BJ (cell line): ENCODE data around the gene SLC25A26. TPM values are rescaled to one million over a fixed set of nuclear protein-coding genes. Genes with fewer than 3 reads are reported as not detected.
A peak's percentile ranks its signal among the peaks of the same experiment; 100 is the strongest.

Experiments used
- CTCF ChIA-PET: fragments of 350-600 bp; formaldehyde crosslinking; extraction: SDS; loops from one replicate; lab custom pipeline; 2021; ENCODE audit warnings: antibody characterized with exemption, inconsistent platforms; lab: Yijun Ruan, JAX
- POLR2A ChIA-PET: fragments of 300-600 bp; sonication (Branson Sonifier 250); formaldehyde crosslinking; extraction: SDS; loops from one replicate; lab custom pipeline; 2021; ENCODE audit warnings: antibody characterized with exemption; lab: Charles Lee
- DNase-seq: peaks from one replicate; pipeline ENCODE4 v3.0.0-alpha.2; 2011; ENCODE audit warnings: low read depth
- H3K27me3 ChIP-seq: 2 replicates; pipeline ENCODE4 v1.6.0; 2011; ENCODE audit warnings: low read length; ENCODE audit not compliant: control insufficient read depth, insufficient read depth
- H3K36me3 ChIP-seq: 2 replicates; pipeline ENCODE4 v1.5.1; 2011; ENCODE audit warnings: low read length; ENCODE audit not compliant: control insufficient read depth, insufficient read depth
- H3K4me3 ChIP-seq: 2 replicates; pipeline ENCODE4 v1.5.1; 2011; ENCODE audit warnings: low read depth, mild to moderate bottlenecking, control low read depth, low read length
- polyA plus RNA-seq: library from polyadenylated mRNA; depleted of rRNA; stranded (reverse); fragments of >200 nt; gene quantifications from 2 replicates; pipeline ENCODE4 v1.2.3, GENCODE V29; 2011
- TF ChIP-seq, protein P1 (sequence below): IDR thresholded peaks from 2 replicates; pipeline ENCODE4 v1.5.1; 2011; ENCODE audit warnings: low read depth, mild to moderate bottlenecking, control low read depth, inconsistent platforms, low read length, moderate library complexity; ENCODE audit not compliant: insufficient read depth

The SLC25A26 gene
- polyA plus RNA-seq, 1 experiment = 29.5 TPM

DNA sequence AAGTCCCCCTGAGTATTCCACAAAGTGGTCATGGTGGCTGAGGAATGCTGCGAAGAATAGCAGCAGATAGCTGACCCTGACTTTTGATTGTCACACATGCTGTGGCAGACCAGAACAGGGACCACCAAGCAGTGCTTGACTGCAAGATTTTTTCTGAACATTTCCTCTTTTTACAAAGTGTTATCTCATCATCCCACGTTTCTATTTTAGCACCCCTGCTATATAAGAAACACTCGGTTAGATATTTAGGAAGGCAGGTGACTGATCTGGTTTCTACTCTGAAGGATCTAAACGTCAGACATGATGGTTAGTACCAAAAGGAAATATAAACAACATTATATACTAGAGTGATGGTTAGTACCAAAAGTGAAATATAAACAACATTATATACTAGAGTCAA is 9.1 kb downstream of the SLC25A26 start:
- TF ChIP-seq, protein P1, sequence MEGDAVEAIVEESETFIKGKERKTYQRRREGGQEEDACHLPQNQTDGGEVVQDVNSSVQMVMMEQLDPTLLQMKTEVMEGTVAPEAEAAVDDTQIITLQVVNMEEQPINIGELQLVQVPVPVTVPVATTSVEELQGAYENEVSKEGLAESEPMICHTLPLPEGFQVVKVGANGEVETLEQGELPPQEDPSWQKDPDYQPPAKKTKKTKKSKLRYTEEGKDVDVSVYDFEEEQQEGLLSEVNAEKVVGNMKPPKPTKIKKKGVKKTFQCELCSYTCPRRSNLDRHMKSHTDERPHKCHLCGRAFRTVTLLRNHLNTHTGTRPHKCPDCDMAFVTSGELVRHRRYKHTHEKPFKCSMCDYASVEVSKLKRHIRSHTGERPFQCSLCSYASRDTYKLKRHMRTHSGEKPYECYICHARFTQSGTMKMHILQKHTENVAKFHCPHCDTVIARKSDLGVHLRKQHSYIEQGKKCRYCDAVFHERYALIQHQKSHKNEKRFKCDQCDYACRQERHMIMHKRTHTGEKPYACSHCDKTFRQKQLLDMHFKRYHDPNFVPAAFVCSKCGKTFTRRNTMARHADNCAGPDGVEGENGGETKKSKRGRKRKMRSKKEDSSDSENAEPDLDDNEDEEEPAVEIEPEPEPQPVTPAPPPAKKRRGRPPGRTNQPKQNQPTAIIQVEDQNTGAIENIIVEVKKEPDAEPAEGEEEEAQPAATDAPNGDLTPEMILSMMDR = no peak
- DNase-seq = no peak
- ChIA-PET CTCF (no interaction called here), POLR2A (no interaction called here)
- H3K27me3 ChIP-seq = no peaks in the 10 kb centered on the region
- no peak overlapping the region for H3K4me3 ChIP-seq
- H3K36me3 ChIP-seq = no peaks in the 10 kb centered on the region

DNA sequence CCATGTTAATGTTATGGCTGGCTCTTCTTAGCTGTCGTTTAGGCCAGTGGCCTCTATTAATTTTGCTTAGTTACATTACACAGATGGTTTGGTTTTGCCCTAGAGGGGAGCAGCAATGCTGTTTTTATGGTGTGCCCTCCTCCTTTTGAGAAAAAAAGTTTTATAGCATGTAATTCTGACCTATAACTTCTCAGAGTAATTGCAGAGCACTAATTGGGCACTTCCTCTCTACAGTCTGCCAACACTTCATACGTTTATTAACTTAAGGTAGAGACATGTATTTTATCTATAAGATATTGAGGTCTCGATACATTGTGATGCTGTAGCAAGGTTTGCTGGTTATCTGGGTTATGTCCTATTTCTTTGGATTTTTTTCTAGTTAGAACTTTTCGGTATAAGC is 12.2 kb downstream of the SLC25A26 start:
- Histone ChIP-seq H3K27me3 (no peaks in the 10 kb centered on the region), H3K36me3 (no peaks in the 10 kb centered on the region), H3K4me3 (no peak overlapping the region)
- TF ChIP-seq, protein P1 = no peak
- DNase-seq = no peak
- ChIA-PET POLR2A (no interaction called here), CTCF (interaction anchor here (0.6 kb wide), 1 partner anchor 645 kb away, joined by 4 read pairs; no protein-coding TSS in a partner anchor)

DNA sequence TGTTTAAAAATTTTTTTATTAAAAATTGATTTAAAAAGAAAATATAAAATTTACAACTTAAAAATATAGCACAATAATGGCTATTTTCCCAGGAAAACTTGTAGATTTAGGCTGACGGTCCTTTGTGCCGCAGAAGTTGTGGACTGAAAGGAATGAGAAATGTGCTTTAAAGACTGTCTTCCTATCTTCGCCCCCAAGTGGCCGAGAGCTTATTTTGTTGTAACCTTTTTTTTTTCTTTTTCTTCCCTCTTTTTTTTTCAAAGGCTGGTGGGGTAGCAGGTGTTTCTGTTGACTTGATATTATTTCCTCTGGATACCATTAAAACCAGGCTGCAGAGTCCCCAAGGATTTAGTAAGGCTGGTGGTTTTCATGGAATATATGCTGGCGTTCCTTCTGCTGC is 15.5 kb downstream of the SLC25A26 start:
- Histone ChIP-seq H3K36me3 (no peaks in the 10 kb centered on the region), H3K27me3 (no peaks in the 10 kb centered on the region), H3K4me3 (no peak overlapping the region)
- no peak for DNase-seq
- ChIA-PET CTCF (interaction anchor here (1.1 to 1.6 kb wide), 2 partner anchors 12 to 18 kb away, joined by 3 to 6 read pairs; no protein-coding TSS in a partner anchor), POLR2A (interaction anchor here (0.6 kb wide), 1 partner anchor 661 kb away, joined by 3 read pairs; no protein-coding TSS in a partner anchor)
- TF ChIP-seq, protein P1 = peak; percentile 25; the same call in 1 of the 2 replicates

DNA sequence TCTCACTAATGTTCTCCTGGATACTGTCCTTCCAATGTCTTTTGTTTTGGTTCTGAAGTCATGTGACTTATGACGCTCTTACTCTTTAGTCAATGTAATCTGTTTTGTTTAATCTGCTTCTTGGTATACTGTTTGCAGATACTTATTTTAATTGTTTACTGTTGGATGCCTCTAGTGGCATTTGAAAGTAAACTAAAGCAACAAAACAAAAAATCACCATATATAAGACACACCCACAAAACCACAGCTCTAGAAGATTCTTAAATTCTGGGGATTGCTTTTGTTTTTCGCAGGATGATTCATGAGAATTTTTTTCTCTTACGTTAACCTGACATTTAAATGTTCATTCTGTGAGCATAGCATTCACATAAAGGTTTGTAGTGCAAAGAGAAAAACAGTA is 16.8 kb downstream of the SLC25A26 start:
- TF ChIP-seq, protein P1 = no peak
- no peaks in the 10 kb centered on the region for H3K36me3 ChIP-seq
- ChIA-PET CTCF (no interaction called here), POLR2A (no interaction called here)
- no peak overlapping the region for H3K4me3 ChIP-seq
- no peak for DNase-seq
- H3K27me3 ChIP-seq = no peaks in the 10 kb centered on the region

DNA sequence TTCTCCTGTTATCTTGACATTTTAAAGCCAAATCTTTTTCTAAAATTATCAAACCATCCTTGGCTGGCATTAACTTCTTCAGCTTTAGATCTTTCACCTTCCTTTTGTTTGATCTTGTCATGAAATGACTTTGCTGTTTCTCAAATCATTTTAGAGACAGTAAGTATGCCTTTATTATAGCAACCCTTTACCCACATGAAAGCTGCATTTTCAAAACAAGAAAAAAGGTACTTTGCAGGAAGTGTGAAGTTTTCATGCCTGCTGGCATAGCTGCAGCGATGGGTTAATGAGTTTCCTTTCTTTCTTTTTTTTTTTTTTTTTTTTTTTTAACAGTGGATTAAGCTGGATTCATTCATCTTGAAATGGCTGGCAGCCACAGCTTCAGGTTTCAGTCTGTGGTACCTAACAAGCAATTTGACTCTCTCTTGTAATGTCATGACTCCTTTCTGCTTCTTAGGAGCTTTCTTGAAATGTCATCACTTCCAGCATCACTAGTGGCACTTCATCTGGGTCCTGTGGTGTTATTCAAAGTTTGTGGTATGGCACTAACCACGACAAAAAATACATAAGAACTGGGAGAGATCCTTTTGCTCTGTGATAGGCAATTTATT is 18.8 kb downstream of the SLC25A26 start:
- CTCF ChIA-PET = interaction anchor here (1.0 kb wide), 1 partner anchor 583 kb away, joined by 4 read pairs; no protein-coding TSS in a partner anchor
- Histone ChIP-seq H3K4me3 (no peak overlapping the region), H3K36me3 (0 out of 2 replicates have a peak, but pooled peaks cover 1% of the 10 kb centered on the region), H3K27me3 (no peaks in the 10 kb centered on the region)
- TF ChIP-seq, protein P1 = no peak
- POLR2A ChIA-PET = no interaction called here
- DNase-seq = no peak
